HG02571 (cell line): Measurements from ENCODE around the gene ZNF784.

Experiments
- ATAC-seq: cut with Tn5 transposase; IDR thresholded peaks from one replicate; pipeline ENCODE4 v1.9.1; 2021; ENCODE audit warnings: mild to moderate bottlenecking, moderate library complexity; ENCODE audit not compliant: unreplicated experiment

ZNF784 gene, protein sequence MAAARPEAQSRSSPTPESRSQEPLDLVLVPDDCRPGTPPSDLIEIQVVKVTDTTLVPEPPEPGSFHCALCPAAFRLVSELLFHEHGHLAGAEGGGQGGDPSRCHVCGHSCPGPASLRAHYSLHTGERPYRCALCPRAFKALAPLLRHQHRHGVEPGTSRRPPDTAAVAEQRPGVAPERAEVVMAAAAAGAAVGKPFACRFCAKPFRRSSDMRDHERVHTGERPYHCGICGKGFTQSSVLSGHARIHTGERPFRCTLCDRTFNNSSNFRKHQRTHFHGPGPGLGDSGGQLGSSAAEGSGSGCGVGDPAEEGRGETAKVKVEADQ

DNA sequence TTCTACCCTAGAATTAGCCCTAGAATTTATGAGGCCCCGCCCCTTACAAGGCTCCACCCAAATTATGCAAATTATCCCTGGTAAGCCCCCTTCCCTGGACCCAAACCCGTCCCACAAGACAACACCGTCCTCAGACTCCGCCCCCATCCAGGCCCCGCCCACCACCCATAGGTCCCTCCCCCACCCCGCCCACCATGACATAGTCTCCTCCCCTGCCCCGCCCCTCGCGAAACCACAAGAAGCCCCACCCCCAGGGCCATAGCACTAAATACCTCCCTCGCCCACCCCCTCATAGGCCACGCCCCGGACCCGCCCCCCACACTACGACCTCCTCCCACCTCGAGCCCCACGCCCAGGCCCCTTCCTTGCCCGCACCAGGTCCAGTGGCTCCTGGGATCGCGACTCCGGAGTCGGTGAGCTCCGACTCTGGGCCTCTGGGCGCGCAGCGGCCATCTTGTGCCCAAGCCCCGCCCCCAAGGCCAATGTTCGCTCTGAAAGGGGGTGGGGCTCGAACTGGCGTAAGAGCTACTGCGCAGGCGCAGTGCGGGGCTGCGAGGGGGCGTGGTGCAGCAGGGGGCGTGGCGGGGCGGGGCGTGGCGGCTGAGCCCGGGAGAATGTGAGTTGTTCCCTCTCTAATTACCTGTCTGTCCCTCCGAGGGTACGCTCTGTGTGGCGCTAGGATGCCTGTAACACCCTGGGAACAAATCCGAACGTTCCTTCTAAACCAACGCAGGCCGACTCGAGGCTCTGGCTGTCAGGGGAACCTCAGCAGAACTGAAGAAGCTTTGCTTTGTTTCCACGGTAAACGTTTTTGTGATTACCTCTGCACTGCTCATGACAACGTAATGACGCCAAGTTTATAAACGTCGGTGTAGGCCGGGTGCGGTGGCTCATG is at the start of gene ZNF784:
Gene ZNF784 (minus strand): TSS at position 458 of the 895 bp plus-strand sequence. CDS start 5 bp downstream, at position 453.
- ATAC-seq = peak; percentile 64

DNA sequence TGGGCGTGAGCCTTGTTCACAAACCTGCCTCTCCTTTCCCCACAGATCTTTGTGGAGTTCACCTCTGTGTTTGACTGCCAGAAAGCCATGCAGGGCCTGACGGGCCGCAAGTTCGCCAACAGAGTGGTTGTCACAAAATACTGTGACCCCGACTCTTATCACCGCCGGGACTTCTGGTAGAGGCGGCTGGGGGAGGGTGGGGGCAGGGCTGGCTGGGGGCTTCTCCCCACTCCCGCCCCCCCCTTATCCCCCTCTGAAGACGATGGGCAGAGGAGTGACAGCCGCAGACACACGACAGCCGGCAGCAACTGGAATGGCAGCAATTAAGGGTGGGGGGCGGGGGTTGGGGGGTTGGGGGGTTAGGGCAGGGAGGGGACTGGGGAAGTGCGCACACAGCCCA is 49.5 kb upstream of the ZNF784 start:
- ATAC-seq = no peak

DNA sequence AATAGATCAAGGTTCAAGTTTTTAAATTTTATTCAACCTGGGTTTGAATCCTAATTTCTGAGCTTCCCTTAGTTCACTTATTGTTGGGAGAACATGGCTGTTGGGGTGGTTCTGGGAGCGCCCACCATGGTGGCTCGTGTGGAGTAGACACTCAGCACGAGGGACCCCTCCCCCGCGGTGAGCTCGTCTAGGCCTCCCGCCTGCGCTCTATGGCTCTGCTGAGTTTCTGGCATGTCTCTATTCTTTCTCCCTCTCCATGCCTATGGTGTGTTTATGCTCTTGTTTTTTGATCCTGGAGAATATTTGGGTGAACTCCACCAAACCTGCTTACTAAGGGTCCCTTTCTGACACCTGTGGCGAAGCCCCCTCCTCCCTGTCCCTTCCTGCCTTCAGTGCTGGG is 49.1 kb upstream of the ZNF784 start:
- ATAC-seq = no peak

DNA sequence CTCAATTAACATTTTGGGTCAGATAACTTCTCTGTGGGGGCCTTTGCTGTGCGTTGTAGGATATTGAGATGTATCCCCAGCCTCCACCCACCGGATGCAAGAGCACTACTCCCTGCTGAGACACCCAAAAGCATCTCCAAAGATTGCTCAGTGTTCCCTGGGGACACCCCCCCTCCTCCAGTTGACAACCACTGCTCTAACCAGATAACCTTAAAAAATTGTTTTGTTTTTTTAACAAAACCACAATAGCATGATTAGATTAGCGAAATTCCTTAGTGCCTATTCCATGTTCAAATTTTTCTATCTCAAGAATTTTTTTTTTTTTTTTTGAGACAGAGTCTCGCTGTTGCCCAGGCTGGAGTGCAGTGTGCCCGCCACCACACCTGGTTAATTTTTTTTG is 48.1 kb upstream of the ZNF784 start:
- no peak for ATAC-seq

DNA sequence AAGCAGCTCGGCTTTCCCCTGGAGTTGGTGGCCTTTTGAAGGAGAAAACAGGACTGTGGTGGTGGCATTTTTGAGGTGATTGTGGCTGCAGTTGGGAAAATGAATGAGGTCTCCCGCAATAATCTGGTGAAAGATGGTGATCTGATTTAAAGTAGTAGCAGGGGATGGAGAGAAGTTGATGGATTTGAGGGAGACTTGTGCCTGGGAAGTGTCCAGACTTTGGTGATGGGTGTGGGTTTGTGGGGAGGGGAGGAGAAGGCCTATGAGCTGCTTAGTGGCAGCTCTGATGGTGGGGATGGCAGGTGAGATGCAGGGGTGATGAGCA is 46.6 kb upstream of the ZNF784 start:
- ATAC-seq = no peak

DNA sequence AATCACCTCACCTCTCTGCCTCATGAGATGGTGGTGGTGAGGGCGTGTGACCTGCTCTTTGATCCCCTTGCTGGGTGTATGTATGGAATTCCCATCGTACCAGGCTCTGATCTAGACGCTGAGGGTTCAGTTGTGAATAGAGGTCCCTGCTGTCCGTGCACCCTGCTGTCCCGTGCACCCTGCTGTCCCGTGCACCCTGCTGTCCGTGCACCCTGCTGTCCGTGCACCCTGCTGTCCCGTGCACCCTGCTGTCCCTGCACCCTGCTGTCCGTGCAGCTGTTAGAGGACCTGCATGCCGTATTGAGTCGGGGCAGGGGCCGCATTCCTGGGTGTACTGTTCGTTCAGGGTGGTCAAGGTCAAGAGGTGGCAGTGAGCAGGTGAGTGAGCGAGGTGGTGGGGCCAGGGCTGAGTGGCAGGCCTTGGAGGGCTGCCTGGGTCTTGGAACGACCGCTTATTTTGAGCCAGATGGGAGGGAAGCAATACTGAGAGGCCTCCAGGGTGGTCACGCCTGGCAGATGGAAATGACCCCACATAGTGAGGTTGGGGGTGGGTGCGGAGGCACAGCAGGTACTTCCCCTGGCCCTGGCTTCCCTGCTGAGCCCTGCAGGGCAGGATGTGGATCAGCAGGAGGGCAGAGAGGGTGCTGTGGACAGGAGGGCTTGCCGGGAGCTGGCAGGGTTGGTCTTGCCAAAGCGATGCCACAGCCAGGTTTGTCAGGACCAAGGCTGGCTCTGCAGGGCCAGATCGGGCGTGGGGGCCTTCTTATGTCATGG is 46.1 kb upstream of the ZNF784 start:
- no peak for ATAC-seq

DNA sequence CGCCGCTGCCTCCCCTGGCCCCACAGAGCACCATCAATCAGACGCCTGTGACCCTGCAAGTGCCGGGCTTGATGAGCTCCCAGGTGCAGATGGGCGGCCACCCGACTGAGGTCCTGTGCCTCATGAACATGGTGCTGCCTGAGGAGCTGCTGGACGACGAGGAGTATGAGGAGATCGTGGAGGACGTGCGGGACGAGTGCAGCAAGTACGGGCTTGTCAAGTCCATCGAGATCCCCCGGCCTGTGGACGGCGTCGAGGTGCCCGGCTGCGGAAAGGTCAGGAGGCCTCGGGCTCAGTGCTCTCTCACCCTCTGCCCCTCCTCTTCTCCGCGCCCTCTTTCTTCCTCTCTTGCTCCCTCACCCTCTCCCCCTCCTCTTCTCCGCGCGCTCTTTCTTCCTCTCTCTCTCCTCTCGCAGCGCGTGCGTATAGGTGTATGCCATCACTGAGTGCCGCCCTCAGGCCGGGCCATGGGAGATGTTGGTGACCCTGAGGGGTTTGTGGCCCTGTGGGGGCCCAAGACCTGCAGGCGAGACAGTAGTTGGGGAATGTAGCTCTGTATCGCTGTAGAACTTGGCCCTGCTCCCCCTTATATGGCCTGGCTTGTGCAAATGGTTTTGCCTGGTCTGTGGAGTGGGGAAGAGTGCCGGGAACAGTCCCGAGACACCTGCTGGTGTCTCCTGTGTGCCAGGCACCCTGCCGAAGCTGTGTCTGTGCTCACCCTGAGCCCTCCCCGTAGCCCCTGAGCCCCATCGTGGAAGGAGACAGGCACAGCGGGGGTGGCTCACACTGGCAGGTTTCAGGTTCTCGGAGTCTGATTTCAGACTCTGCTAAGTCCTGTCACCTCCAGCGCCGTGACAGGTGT is 45.3 kb upstream of the ZNF784 start:
- no peak for ATAC-seq

DNA sequence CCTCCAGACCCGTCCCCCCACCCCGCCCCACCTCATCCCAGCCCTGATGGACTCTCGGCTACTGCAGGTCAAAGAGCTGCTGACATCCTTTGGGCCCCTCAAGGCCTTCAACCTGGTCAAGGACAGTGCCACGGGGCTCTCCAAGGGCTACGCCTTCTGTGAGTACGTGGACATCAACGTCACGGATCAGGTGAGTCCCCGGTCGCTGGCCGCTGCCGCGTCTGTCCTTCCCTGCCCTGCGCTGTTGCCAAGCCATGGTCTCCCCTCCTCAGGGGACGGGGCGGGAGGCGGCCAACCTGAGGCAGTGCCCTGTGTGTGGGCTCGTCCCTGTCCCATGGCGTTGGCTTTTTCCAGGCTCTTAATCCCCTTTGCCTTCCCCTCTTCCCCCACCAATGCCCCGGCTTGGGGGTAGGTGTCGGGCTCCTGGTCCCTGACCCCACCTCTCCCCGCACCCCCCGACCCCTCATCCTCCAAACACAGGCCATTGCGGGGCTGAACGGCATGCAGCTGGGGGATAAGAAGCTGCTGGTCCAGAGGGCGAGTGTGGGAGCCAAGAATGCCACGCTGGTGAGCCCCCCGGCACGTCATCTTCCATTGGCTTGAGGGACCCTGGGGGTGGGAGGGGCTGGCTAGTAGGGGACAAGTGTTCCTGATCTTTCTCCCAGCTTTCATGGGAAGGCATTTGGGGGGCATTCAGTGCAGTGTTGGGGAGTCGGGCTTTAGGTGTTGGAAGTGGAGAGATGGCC is 44.4 kb upstream of the ZNF784 start:
- ATAC-seq = no peak

DNA sequence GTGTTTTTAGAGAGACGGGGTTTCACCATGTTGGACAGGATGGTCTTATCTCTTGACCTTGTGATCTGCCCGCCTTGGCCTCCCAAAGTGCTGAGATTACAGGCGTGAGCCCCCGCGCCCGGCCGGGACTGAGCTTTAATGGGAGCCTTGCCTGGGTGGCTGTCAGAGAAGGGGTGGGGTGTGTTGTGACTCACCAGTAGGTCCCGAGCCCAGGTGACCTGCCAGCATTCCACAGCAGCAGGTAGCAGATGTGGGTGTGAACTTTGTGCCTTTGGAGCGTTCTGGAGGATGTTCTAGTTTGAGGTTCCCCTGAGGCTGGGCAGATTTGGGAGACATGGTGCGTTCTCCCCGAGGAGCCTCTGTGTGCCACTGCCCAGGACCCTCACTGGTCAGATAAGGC is 43.6 kb upstream of the ZNF784 start:
- no peak for ATAC-seq

DNA sequence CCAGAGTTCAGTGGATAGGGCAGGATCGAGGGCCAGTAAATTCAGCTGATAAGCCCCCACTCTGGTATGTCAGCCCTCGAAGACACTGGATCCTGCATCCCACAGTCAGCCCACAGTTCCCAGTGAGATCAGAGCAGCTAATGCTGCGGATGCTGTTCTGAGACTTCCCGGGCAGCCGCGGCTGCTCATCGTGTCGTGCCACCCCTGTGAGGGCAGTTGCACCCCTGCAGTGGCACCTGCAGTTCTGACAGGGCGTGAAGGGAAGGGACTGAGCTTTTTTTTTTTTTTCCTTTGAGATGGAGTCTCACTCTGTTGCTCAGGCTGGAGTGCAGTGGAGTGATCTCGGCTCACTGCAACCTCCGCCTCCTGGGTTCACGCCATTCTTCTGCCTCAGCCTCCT is 43.1 kb upstream of the ZNF784 start:
- ATAC-seq = no peak

DNA sequence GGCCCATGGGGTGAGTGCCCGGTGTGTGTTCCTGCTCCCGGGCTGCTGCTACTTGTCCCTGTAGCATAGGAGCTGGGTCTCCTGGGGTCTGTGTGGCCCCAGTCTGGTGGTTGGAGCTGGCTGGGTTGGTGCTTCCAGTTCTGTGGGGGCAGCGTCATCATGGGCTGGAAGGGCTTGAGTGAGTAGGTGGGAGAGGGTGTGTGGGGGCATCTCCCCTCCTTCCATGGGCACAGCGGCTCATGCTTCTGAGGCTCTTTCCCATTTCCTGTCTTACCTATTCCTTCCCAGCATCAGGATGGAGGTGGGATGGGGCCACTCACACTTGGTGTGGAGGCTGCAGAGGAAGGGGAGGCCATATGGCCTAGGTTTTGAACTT is 42.6 kb upstream of the ZNF784 start:
- ATAC-seq = no peak

DNA sequence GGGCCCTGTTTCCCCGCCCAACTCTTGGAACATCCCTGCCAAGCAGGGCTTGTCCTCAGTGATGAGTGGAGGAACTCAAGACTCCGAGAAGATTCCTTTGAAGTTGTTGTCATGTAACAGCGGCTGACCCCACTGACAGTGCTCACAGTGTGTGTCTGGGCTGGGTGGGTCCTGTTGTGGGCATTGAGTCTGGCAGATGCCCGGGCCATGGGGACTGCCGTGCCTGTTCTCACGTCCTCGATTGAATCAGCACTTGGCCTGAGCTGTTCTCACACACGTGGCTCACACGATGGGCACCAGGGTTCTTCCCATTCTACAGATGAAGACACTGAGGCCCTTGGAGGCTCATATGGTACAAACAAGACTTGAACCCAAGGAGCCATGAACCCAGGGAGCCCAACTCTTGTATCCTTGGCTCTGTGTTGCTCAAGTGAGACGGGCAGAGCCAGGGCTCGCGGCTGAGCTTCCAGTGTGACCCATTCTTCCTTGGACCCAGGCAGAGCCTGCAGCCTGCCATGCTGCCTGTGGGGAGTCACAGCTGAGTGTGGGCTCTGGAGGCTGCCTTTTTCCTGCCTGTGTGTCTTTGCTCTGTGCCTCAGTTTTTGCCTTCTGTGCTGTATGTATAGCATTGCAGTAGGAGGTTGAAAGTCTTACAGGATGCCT is 42.1 kb upstream of the ZNF784 start:
- ATAC-seq = no peak

DNA sequence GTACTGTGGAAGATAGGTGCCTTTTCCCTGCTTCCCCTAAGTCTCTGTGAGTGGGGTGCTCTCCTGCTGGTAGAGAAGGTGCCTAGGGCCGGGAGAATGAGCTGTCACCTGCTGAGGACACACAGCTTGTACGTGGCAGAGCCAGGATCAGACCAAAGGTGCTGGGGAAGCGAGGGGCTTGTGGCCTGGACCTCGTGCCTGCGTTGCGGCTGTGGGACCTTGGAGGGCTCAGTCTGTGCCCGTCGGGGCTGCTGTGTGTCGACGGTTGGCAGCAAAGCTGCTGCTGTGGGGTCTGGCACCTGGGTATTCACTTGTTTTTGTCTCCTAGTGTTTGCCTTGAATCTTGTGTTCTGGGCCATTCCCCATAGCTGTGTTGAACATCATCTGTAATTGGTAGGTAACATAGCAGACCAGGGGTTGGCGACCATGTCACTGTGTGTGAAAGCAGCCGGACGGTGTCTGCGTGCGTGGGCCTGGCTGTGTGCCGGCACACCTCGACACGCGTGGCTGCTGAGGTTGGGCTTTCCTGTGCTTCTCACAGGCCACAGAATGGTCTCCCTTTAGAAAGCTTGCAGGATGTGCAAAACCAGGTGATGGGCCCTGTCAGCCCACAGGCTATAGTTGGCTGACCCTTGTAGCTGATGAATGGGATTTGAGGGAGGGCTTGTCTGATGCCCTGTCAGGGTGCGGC is 39.6 kb upstream of the ZNF784 start:
- no peak for ATAC-seq

DNA sequence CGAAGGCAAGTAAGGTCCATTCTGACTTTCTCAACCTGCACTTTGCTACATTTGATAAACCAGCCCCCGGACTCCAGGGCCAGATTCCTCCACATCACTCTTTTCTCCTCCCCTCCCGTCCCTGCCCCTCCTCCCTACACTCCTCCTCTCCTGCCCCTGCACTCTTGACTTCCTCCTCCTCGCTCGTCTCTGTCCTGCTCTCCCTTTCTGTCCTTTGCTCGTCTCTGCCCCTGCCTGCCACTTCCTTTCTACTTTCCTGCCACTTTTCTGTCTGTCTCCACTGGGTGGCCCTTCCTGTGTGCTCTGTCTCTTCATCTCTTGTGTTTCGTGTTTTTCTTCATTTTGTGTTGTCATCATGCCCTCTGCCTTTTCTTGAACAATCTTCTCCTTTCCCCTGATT is 37.5 kb upstream of the ZNF784 start:
- no peak for ATAC-seq

DNA sequence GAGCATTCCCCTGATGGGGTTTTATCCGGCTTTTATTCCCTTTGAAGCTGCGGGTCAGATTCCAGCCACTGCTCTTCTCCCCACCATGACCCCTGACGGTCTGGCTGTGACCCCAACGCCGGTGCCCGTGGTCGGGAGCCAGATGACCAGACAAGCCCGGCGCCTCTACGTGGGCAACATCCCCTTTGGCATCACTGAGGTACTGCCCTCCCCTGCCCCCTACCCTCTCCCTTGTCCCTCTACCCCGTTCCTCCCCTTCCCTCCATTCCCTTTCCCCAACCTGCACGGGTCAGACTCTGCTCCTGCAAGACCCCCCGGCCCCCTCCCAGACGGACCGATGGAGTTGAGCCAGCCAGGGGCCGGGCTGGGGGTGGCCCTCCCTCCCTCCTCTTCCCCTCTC is 36.6 kb upstream of the ZNF784 start:
- no peak for ATAC-seq

DNA sequence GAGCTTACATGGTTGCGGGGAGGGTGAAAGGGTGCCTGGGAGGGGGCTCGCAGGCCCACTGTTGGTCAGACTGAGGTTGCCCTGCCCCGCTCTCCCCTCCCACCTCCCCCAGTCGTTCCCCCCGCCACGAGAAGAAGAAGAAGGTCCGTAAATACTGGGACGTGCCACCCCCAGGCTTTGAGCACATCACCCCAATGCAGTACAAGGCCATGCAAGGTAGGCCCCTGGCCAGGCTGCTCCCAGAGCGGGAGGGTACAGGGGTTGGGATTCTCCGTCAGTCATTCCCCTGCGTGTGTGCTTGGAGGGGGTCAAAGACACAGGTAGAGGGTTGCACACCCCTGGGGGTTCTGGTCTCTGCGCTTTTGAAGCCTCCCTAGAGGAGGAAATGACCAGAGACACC is 36.0 kb upstream of the ZNF784 start:
- ATAC-seq = no peak

DNA sequence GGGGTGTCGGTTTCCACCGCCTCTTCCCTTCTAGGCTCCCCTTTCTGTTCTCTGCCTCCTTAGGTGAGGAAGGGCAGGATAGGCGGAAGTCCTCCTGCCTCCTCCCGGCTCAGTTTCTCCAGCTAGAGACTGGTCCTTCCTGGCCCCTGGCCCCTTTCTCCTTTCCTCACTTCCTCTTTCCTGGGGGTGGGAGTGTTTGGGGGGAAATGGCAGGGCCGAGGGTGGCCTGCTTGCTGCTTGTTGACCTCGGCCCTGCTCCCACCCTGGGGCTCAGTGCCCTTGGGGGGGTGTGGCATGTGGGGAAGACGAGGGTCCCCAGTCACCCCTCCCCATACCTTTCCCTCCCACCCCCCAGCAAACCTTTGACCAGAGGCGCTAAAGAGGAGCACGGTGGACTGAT is 35.5 kb upstream of the ZNF784 start:
- no peak for ATAC-seq

DNA sequence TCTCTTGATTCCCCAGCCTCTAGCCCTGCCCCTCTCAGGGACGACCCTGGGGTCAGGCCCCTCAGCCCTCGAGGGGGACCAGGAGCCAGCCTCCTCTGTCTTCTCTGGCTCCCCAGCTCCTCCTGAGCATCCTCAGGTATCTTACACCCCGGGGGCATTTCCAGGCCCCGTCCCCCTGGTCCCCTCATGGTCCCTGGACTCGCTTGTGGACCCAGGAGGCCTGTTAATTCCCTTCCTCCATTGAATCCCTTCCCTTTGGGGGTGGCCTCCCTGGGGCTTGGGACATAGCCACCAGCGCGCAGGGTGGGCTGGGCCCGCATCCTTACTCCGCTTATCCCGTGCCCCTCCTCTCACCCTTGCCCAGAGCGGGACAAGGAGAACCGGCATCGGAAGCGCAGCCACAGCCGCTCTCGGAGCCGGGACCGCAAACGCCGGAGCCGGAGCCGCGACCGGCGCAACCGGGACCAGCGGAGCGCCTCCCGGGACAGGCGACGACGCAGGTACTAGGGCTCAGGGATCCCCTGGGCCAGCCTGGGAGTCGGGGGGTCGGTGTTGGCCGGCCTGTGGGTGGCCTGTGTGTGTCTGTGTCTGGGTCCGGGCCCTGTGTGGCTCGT is 34.6 kb upstream of the ZNF784 start:
- ATAC-seq = no peak
